HG03108 (cell line): ENCODE data around the gene TNFSF13B.

Source experiments
- ATAC-seq: cut with Tn5 transposase; IDR thresholded peaks from one replicate; pipeline ENCODE4 v1.9.1; 2021; ENCODE audit warnings: moderate library complexity; ENCODE audit not compliant: unreplicated experiment

The TNFSF13B gene

DNA sequence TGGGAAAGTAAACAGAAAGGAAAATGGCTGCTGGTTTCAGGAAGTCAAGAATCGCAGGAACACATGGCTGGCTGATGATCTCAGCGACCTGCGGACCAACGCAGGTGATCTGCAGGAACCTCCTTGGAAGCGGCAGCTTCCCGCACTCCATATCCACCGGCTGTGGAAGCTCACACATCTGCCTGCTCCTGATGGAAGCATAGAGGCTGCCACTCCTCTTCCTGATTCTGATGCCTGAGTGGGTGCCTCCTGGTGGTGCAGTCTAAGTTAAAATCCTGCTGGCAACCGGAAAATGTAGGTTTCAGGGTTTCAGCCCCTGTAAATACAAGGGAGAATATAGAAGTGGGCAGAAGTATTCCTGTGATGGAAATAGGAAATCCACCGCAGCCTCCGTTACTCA, 75.5 kb downstream of the TNFSF13B start:
- no peak for ATAC-seq

DNA sequence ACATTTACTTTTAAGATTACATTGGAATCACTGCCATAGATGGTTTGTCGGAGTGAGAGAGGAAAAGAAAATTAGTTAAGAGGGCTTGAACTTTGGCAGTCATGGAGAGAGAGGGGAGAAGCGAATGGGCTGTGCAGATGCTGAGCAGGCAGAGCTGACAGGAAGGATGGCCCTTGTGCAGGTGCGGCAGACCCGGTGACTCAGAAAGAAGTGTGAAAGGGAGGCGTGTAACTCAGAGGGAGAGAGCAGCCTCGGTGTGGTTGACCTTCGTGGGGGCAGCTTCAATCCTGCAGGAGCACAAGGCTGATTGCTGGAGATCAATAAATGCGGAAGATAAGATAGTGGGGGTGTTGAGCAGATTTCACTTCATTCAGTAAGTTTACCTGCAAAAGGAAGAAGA, 76.9 kb downstream of the TNFSF13B start:
- no peak for ATAC-seq

DNA sequence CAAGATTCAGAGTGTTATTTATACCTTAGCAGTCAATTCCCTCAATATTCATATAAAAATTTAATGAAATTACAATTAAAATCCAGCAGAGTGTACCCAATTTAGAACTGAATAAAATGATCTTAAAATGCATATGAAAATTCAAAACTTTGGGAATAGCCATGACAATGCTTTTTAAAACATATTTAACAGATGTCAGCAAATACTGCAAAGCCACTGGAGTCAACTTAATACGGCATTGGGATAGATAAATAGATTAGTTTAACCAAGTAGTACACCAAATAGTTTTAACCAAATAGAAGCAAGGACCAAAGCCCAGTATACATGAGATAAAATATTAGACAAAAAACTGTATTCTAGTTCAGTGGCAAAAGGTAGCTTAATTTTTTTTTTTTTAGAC, 79.8 kb downstream of the TNFSF13B start:
- no peak for ATAC-seq

DNA sequence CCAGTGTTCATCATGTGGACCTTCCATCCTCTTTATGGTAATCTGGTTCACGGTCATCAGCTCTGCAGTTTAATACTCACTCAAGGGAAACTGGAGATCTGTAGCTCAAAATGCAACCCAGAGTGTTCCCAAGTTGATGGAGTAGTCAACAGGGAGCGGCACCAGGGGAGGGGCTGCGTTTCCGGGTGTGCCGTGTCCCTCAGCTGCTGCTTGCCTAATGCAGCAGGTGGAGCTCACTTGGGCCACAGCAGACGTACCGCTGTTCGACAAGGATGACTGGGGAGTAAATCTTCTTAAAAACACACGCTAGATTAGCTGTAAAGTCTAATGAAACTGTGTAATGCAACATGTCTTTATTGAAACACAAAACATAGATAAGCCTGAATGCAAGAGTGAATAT, 81.1 kb downstream of the TNFSF13B start:
- ATAC-seq = no peak

DNA sequence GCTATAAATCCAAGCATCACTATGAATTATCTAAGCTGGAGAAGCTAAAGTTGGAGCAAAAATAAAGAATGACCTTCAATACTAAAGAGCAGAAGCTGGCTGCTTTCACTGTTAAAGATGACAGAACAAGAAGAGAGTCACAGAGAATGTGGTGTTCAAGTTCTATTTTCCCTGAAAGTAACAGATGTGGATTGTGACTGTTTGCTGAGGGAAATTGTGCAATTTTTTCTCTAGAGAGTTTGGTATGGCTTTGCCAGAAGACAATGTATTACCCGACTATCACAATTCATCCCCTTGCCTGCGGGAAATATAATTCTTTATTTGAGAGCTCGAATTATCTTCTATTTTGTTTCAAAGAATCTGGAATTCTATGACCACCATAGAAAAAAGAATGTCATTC, 83.1 kb downstream of the TNFSF13B start:
- ATAC-seq = no peak

DNA sequence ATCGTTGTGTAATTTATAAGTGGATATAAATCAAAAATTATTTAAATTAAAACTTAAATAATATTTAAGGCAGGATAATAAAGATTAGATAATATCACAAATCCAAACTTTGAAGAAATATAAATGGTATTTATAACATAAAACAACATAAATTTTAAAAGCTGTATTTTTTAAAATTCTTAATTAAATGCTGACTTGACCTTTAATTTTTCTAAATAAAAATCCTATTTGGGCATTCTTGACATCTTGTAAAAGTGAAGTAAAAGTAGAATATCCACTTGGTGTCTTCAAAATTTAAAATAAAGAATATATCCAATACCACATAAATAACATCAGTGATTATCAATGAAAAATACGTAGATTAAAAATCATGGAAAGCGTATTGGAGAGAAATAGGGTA, 87.7 kb downstream of the TNFSF13B start:
- ATAC-seq = no peak
